GM12874 (cell line): ENCODE data around the gene INA.
"Not testable (repeated sequence)": the region's sequence is repeated elsewhere in the genome, so short reads cannot be mapped to it uniquely, and the experiment has no call there.

Experiments
- CTCF ChIP-seq: IDR thresholded peaks from 2 replicates; pipeline ENCODE4 v1.5.1; 2011; ENCODE audit warnings: low read depth, mild to moderate bottlenecking, control low read depth, low read length, moderate library complexity; ENCODE audit not compliant: insufficient read depth

The INA gene

GRCh38 chr10:103238506-103239252 lies 38.3 kb upstream of the INA start:
- no peak for TF ChIP-seq CTCF

- no peak for TF ChIP-seq CTCF
Measured at GRCh38 chr10:103241262-103242011, 35.5 kb upstream of the INA start.

GRCh38 chr10:103244666-103245271 lies 32.2 kb upstream of the INA start:
- peak; percentile 89 for TF ChIP-seq CTCF

- TF ChIP-seq CTCF, result not testable (repeated sequence)
Measured at GRCh38 chr10:103245587-103245986, 31.4 kb upstream of the INA start, which contains the start of gene RPEL1. Gene RPEL1 (plus strand): TSS chr10:103245887. CDS start chr10:103245997, 110 bp downstream.

GRCh38 chr10:103246324-103246723 lies 30.6 kb upstream of the INA start:
- no peak for TF ChIP-seq CTCF

- no peak for TF ChIP-seq CTCF
Measured at GRCh38 chr10:103254113-103254512, 22.8 kb upstream of the INA start.
